Endothelial cell of umbilical vein (primary cell): ENCODE measurements around the gene RADIL.
A peak's percentile ranks its signal among the peaks of the same experiment; 100 is the strongest.

Experiments used
- EZH2 ChIP-seq: IDR thresholded peaks from 2 replicates; pipeline ENCODE4 v1.6.1; 2012; ENCODE audit warnings: borderline replicate concordance, low read depth, mild to moderate bottlenecking, moderate library complexity, low read length, inconsistent platforms; ENCODE audit not compliant: severe bottlenecking
- FOS ChIP-seq: IDR thresholded peaks from 2 replicates; pipeline ENCODE4 v1.6.1; 2011; ENCODE audit warnings: mild to moderate bottlenecking, low read length, moderate library complexity, borderline replicate concordance; ENCODE audit not compliant: insufficient read depth
- GATA2 ChIP-seq: IDR thresholded peaks from 2 replicates; pipeline ENCODE4 v1.7.0; 2011; ENCODE audit warnings: low read depth, mild to moderate bottlenecking, moderate library complexity, mixed read lengths, low read length; ENCODE audit not compliant: insufficient read length, insufficient read depth
- JUN ChIP-seq: IDR thresholded peaks from 2 replicates; pipeline ENCODE4 v1.6.1; 2011; ENCODE audit warnings: borderline replicate concordance, low read depth; ENCODE audit not compliant: insufficient read length, insufficient read depth
- MYC ChIP-seq: IDR thresholded peaks from one replicate; pipeline ENCODE4 v1.6.1; 2011; ENCODE audit warnings: mild to moderate bottlenecking, low read depth, low read length
- POLR2A ChIP-seq: IDR thresholded peaks from 2 replicates; pipeline ENCODE4 v1.6.1; 2012; ENCODE audit warnings: low read depth, mild to moderate bottlenecking, control low read depth, low read length
- POLR2AphosphoS5 ChIP-seq: IDR thresholded peaks from 2 replicates; pipeline ENCODE4 v1.6.1; 2012; ENCODE audit warnings: low read depth, mild to moderate bottlenecking, control low read depth, low read length, moderate library complexity; ENCODE audit not compliant: insufficient read depth
- TF ChIP-seq, protein P1 (sequence below), 2 donors: IDR thresholded peaks; 1 replicate in 1 of 2; 2 replicates in 1 of 2; pipeline ENCODE4 v1.5.1; 2011; ENCODE audit warnings: low read length in 2 of 2, mild to moderate bottlenecking in 2 of 2, moderate library complexity in 2 of 2, control low read depth in 1 of 2, inconsistent platforms in 1 of 2, low read depth in 1 of 2; ENCODE audit not compliant: insufficient read depth in 1 of 2; ENCODE audit errors: extremely low read depth in 1 of 2
- TF ChIP-seq, protein P2 (sequence below): IDR thresholded peaks from 2 replicates; pipeline ENCODE4 v1.6.1; 2011; ENCODE audit not compliant: insufficient read depth, insufficient read length

DNA sequence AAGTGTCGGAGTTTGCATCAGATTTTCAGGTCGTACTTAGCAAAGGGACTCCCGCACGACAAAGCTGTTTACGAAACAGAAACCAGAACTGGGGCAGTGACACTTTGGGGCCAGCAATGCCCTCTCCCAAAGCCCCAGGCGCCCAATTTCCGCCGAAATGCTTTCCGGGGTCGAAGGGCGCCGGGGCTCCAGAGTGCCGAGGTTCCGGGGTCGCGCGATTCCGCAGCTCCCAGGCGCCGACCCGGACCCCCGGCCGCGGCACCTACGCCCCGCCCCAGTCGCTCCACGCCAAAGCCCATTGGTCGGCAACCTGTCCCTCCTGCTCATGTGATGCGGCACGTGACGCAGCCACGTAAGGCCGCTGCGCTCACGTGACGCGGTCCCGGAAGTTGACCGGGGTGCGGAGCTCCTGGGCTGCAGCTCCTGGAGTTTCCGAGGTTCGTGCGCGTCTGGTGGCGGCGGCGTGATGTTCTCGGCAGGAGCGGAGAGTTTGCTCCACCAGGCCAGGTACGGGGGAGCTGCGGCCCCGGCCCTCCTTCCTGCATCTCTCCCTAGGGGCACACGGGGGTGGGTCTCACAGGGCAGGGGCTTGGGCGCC is 108.2 kb downstream of the RADIL start, which contains the start of gene AP5Z1:
- TF ChIP-seq, protein P1, sequence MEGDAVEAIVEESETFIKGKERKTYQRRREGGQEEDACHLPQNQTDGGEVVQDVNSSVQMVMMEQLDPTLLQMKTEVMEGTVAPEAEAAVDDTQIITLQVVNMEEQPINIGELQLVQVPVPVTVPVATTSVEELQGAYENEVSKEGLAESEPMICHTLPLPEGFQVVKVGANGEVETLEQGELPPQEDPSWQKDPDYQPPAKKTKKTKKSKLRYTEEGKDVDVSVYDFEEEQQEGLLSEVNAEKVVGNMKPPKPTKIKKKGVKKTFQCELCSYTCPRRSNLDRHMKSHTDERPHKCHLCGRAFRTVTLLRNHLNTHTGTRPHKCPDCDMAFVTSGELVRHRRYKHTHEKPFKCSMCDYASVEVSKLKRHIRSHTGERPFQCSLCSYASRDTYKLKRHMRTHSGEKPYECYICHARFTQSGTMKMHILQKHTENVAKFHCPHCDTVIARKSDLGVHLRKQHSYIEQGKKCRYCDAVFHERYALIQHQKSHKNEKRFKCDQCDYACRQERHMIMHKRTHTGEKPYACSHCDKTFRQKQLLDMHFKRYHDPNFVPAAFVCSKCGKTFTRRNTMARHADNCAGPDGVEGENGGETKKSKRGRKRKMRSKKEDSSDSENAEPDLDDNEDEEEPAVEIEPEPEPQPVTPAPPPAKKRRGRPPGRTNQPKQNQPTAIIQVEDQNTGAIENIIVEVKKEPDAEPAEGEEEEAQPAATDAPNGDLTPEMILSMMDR (IDR thresholded peaks at IDR 0.05; ENCODE audit: extremely low read depth in 1 of 2, insufficient read depth in 1 of 2, low read depth in 1 of 2, low read length in 2 of 2) = no peak
- TF ChIP-seq EZH2 (no peak), POLR2A (peak; percentile 62), POLR2AphosphoS5 (peak; percentile 90), FOS (no peak), JUN (no peak), GATA2 (no peak), MYC (no peak)
- TF ChIP-seq, protein P2, sequence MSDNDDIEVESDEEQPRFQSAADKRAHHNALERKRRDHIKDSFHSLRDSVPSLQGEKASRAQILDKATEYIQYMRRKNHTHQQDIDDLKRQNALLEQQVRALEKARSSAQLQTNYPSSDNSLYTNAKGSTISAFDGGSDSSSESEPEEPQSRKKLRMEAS = peak; percentile 100
